M059J (cell line): ENCODE results near the gene PRR27. TPM values are rescaled to one million over a fixed set of nuclear protein-coding genes. Genes with fewer than 3 reads are reported as not detected.
"Not testable (repeated sequence)": the region's sequence is repeated elsewhere in the genome, so short reads cannot be mapped to it uniquely, and the experiment has no call there.

Experiments used
- DNase-seq: peaks from one replicate; pipeline ENCODE4 v3.0.0-alpha.2; 2012; ENCODE audit warnings: low read depth
- total RNA-seq: library from RNA; depleted of rRNA; stranded (reverse); fragments of >200 nt; shearing (Covaris generic); gene quantifications from 2 replicates; pipeline ENCODE4 v1.2.3, GENCODE V29; 2014; rRNA removed

The PRR27 gene
- total RNA-seq, 1 experiment from 2014 or later = not detected

GRCh38 chr4:70197842-70198241 is 43.8 kb downstream of the PRR27 start:
- no peak for DNase-seq

- DNase-seq = no peak
Measured at GRCh38 chr4:70203601-70204000, 49.6 kb downstream of the PRR27 start.

GRCh38 chr4:70212752-70213151 is 58.7 kb downstream of the PRR27 start:
- not testable (repeated sequence) for DNase-seq

Other genes starting within 250 kb of the PRR27 start
- gene CSN1S1, start 223.2 kb upstream of the PRR27 start, total RNA-seq = not detected in 2 replicates
- gene CSN2, start 188.5 kb upstream of the PRR27 start, total RNA-seq = not detected in 2 replicates
- gene STATH, start 158.3 kb upstream of the PRR27 start, total RNA-seq = not detected in 2 replicates
- not detected in 2 replicates for gene HTN3, start 125.8 kb upstream of the PRR27 start, total RNA-seq
- gene HTN1, start 103.8 kb upstream of the PRR27 start, total RNA-seq = not detected in 2 replicates
- not detected in 2 replicates for gene ODAM, start 41.5 kb downstream of the PRR27 start, total RNA-seq
- gene FDCSP, start 71.9 kb downstream of the PRR27 start, total RNA-seq = not detected in 2 replicates
- gene CSN3, start 88.4 kb downstream of the PRR27 start, total RNA-seq = not detected in 2 replicates
- not detected in 2 replicates for gene CABS1, start 180.7 kb downstream of the PRR27 start, total RNA-seq
- gene SMR3A, start 206.5 kb downstream of the PRR27 start, total RNA-seq = not detected in 2 replicates
- gene SMR3B, start 228.9 kb downstream of the PRR27 start, total RNA-seq = not detected in 2 replicates
- gene OPRPN, start 243.7 kb downstream of the PRR27 start, total RNA-seq = not detected in 2 replicates